HG03571 (cell line): ENCODE data around the gene BSX.

Experiments
- ATAC-seq: cut with Tn5 transposase; IDR thresholded peaks from one replicate; pipeline ENCODE4 v1.9.1; 2021; ENCODE audit not compliant: unreplicated experiment

BSX gene

DNA sequence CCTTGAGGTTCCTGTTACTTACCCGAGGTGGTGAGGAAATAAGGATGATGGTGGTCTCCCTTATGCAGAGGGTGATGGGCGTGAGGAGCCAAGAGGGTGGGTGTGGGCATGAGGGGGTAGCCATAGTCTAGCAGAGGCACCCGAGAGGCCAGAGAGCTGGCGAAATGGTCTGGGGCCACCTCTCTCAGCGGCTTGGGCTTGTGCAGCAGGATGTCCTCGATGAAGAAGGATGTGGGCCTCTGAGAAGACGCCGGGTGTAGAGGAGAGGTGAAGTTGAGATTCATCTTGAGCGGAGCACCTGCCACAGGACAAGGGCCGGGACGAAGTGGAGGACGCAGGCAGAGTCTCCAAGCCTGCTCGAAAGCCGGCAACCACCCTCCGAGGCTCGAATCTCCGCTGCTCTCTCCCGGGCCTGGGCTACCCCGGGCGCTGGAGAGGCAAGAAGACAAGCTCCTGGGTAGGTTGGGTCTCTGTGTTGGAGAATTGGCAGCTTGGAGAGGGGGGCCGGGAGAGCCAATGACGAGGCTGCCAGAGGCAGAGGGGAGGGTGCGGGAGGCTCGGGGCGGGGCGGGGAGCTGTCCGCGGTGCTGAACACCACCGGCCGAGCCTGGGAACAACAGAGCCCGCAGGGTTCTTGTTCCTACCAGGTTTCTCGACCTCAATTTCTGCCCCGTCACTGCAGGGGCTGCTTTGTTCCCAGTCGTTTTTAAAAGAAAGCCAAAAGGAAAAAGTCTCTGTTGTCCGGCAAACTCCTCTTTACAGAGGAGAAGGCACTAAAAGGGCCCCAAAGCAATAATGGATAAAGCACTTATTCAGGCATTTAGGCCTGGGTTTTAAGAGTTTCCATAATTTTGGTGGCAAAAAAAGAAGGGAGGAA, at the start of gene BSX:
BSX (minus strand) TSS at position 447 of the 877 bp plus-strand sequence; CDS start at position 284, 163 bp downstream.
- no peak for ATAC-seq

- ATAC-seq, result no peak
Observed at GRCh38 chr11:123030517-123030916, 48.9 kb upstream of the BSX start.

DNA sequence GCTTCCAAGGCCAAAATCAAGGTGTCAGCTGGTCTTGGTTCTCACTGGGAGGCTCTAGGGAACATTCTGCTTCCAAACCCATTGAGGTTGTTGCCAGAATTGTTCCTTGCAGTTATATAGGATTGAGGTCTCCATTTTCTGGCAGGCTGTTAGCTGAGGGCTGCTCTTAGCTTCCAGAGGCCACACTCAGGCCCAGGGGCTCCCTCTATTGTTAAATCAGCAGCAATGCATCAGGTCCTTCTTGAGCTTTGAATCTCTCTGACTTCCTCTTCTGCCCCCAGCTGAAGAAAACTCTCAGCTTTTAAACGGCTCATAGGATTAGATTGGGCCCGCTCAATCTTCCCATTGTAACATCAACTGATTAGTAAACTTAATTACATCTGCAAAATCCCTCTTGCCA, 39.3 kb upstream of the BSX start:
- ATAC-seq, result no peak

- ATAC-seq, result no peak
Observed at GRCh38 chr11:123018702-123019101, 37.1 kb upstream of the BSX start.

- ATAC-seq, result no peak
Observed at GRCh38 chr11:123011510-123011909, 29.9 kb upstream of the BSX start.

DNA sequence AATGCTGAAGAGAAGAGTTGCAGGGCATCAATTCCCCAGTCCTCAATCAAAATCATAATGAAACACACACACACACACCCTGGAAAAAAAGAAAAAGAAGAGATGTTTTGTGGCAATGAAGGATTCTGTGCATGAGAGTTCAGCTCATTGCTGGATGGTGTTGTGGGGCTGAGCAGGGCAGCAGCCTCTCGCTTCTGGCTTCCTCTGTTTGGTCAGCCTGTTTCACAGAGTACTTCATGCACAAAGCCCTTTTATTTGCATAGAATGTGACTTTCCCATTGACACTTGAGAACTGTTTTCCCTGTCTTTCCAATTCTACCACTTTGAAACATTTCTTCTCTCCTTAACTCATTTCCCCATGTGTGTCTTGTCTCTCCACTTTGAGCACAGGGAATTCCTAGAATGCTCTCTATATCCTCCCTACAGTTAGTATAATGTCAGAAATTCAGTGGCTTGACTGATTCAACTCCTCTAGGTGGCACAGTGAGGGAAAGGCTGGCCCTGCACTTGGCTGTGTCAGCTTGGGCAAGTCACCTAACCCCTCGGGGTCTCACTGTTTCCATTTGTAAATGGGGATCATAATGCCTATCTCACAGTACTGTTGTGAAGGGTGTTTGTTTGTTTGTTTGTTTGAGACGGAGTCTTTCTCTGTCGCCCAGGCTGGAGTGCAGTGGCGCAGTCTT, 25.4 kb upstream of the BSX start:
- no peak for ATAC-seq

GRCh38 chr11:123000721-123001120, 19.1 kb upstream of the BSX start:
- ATAC-seq, result no peak

- no peak for ATAC-seq
Observed at GRCh38 chr11:122998727-122999366, 17.2 kb upstream of the BSX start.

DNA sequence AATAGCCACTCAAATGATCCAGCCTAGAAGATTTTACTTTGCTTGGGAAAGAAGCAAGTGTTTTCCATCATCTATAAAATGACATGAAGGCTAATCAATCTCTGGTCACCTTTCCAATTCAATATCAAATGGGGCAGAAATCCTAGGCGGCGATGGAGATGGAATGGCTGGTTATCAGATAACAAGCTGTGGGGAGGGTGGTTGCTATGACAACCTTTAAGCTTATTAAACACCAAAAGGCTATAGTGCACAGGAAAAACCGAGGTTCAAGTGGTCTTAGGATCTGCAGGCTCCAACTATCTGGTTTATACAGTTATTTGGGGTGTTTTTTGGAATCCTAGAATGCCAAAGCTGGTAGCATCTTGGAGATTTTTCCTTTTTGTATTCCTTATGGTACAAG, 13.9 kb upstream of the BSX start:
- ATAC-seq, result no peak

- no peak for ATAC-seq
Observed at GRCh38 chr11:122984186-122985011, 2.8 kb upstream of the BSX start.

DNA sequence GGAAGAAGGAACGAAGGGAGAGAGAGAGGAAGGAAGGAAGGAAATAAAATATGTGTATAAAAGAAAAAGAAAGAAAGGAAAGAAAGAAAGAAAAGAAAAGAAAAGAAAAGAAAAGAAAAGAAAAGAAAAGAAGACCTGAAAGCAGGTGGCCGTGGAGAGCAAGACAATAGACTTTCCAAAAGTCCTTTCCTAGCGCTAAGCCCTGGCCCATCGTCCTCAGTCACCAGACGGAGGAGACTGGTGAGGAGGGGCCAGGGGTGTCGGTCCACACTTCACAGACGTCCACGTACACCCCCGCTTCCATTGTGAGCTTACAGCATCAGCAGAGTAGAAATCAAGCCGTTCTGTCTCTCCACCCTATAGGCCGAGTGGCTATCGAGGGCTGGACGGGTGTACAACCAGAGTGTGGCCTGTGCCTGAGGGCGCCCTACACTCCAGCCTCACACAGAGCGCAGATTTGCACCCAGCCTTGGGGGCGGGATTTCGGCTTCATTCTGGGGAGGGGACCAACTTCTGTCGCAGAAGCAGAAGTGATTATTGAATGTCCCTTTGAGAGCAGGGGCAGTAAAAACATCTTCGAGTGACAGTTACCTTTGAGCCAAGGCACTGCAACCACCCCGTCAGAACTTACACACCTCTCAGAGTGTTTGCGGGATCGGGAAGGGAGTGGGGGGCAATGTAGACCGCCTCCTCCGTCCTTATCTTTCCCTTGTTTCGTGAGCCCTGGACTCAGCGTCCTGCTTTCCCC, 2.0 kb upstream of the BSX start:
- ATAC-seq, result no peak

DNA sequence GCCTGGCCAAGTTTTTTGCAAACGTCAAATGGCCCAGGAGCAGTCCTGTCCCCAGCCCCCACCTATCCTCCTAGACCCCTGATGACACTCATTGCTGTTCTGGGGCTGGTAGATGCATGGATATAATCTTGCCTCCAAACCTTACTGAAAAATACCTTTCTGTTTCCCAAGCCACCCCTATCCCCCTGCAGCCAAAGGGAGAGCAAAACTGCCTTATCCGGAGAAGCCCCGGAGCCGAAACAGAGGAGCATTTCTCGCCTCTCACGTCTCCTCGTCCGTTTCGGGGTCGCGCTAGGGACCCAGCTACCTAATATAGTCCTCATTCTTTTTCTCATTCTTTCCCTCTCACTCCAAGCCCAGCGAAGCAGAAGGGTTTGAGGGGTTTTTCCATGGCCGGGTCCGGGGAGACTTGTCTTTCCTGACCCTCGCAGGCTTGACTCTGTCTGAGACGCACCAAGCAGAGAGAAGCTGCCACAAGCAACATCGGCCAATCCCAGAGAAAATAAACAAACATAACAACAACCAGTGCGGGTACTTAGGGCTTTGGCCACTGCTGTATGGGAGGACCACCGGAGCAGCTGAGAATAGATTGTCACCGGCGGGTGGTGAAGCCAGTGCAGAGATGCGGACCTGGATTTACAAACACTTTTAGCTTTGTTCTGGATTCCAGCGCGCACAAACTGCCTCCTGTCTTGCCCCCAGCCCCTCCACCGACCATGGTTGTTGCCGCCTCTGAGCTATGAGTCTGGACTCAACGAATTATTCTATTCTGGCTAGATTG, 1.6 kb downstream of the BSX start:
- no peak for ATAC-seq

- ATAC-seq, result no peak
Observed at GRCh38 chr11:122979103-122979814, 2.4 kb downstream of the BSX start.

DNA sequence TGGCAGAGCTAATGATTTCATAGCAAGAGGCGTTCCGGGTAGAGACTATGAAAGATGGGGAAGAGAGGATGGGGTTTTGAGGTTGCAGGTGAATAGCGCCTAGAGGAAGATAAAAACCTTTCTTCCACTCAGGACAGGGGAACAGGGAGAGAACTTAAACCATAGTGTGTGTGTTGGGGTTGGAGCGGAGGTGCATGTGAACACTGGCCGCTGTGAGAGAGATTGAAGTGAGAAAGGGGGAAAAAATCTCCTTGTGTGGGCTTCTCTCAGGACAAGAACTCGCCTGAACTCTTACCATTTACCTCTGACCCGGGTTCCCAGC, 3.4 kb downstream of the BSX start:
- no peak for ATAC-seq

GRCh38 chr11:122977470-122978298, 4.0 kb downstream of the BSX start:
- ATAC-seq, result no peak

DNA sequence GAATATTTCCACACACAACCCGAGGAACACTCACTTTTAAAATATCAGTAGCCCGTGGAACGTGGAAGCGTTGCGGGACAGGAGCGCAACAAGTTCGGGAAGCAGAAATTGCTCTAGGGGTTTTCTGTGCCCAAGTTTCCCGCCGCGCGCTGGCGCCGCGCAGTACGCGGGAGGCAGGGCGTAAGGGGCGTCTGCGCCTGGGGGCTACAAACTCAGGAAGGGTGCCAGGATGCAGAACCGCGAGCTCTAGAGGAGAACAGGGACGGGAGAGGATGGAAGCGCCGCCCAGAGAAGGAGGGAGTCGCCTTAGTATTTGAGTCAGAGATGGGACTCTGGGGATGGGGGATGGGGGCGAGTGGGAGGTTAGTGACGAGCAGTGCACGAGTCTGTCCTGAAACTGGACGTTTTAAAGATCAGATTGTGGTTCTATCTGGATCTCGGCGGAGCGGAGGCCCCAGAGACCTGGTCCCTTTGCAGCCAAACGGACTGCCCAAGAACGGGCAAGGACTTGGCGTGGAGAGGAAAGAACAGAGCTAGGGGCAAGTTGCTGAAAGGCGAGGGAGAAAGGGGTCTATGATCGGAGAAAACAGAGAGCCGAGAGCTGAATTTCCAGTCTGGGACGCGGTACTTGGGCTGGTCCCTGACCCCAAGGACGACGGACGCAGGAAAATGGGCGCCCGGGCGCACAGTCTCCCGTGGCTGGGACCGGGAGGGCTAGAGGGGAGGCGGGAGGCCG, 4.7 kb downstream of the BSX start:
- no peak for ATAC-seq

GRCh38 chr11:122976061-122976733, 5.4 kb downstream of the BSX start:
- no peak for ATAC-seq
